HepG2 (cell line): ENCODE data around the gene GCHFR. TPM values are rescaled to one million over a fixed set of nuclear protein-coding genes. Genes with fewer than 3 reads are reported as not detected.

Source experiments
- AGO2 ChIP-seq: fragments of 200-400 bp; formaldehyde crosslinking; optimal IDR thresholded peaks from 2 replicates; pipeline ENCODE3; 2017; ENCODE audit warnings: mild to moderate bottlenecking, low read depth, low read length, moderate library complexity
- CBX2 ChIP-seq, 2 experiments: fragments of 200-600 bp in 1 of 2; sonication (generic); formaldehyde crosslinking in 1 of 2; IDR thresholded peaks; 2 replicates each; pipeline versions ENCODE4 v1.7.0 to v1.8.1; 2018 to 2022; ENCODE audit warnings: low read depth in 2 of 2, low read length in 1 of 2, mild to moderate bottlenecking in 1 of 2, missing genetic modification reagents in 1 of 2
- ETV5 ChIP-seq: IDR thresholded peaks from 2 replicates; pipeline ENCODE4 v1.6.1; 2018; ENCODE audit warnings: missing biosample characterization, missing genetic modification reagents, inconsistent platforms, borderline replicate concordance
- GATAD1 ChIP-seq: IDR thresholded peaks from 2 replicates; pipeline ENCODE4 v1.6.1; 2016; ENCODE audit warnings: missing genetic modification reagents, missing compliant biosample characterization
- GZF1 ChIP-seq: sonication (generic); formaldehyde crosslinking; IDR thresholded peaks from 2 replicates; pipeline ENCODE4 v1.5.1; 2020; ENCODE audit warnings: mild to moderate bottlenecking, missing genetic modification reagents
- HDAC1 ChIP-seq: sonication (generic); formaldehyde crosslinking; IDR thresholded peaks from 2 replicates; pipeline ENCODE4 v1.5.1; 2020; ENCODE audit warnings: mild to moderate bottlenecking, missing genetic modification reagents
- HMGA1 ChIP-seq: sonication (generic); formaldehyde crosslinking; conservative IDR thresholded peaks from 2 replicates; pipeline ENCODE4 v1.4.0; 2020; ENCODE audit warnings: missing genetic modification reagents
- HNRNPL ChIP-seq: fragments of 200-400 bp; formaldehyde crosslinking; IDR thresholded peaks from 2 replicates; pipeline ENCODE4 v1.6.1; 2017; ENCODE audit warnings: mild to moderate bottlenecking, low read depth, low read length
- JUNB ChIP-seq: sonication (generic); formaldehyde crosslinking; IDR thresholded peaks from 2 replicates; pipeline ENCODE4 v1.8.0; 2022; ENCODE audit warnings: missing genetic modification reagents, mild to moderate bottlenecking, borderline replicate concordance
- MIER3 ChIP-seq: IDR thresholded peaks from 2 replicates; pipeline ENCODE4 v1.6.1; 2016; ENCODE audit warnings: missing compliant biosample characterization, borderline replicate concordance
- MTA3 ChIP-seq: sonication (generic); formaldehyde crosslinking; IDR thresholded peaks from 2 replicates; pipeline ENCODE4 v1.4.0; 2020; ENCODE audit warnings: missing genetic modification reagents
- MYC ChIP-seq: sonication (generic); formaldehyde crosslinking; IDR thresholded peaks from 2 replicates; pipeline ENCODE4 v1.9.0; 2021; ENCODE audit warnings: missing genetic modification reagents, borderline replicate concordance
- NFATC3 ChIP-seq: sonication (generic); formaldehyde crosslinking; IDR thresholded peaks from 2 replicates; pipeline ENCODE4 v1.5.1; 2020; ENCODE audit warnings: mild to moderate bottlenecking, missing genetic modification reagents
- PHF8 ChIP-seq: sonication (generic); formaldehyde crosslinking; IDR thresholded peaks from 2 replicates; pipeline ENCODE4 v1.5.0; 2020; ENCODE audit warnings: missing genetic modification reagents
- RARG ChIP-seq: sonication (generic); formaldehyde crosslinking; IDR thresholded peaks from 2 replicates; pipeline ENCODE4 v1.4.0; 2020; ENCODE audit warnings: low read depth, mild to moderate bottlenecking, missing genetic modification reagents
- SP2 ChIP-seq: sonication (generic); formaldehyde crosslinking; IDR thresholded peaks from 2 replicates; pipeline ENCODE4 v1.5.1; 2020; ENCODE audit warnings: mild to moderate bottlenecking, missing genetic modification reagents
- ZFP62 ChIP-seq: sonication (generic); formaldehyde crosslinking; IDR thresholded peaks from 2 replicates; pipeline ENCODE4 v1.4.0; 2020; ENCODE audit warnings: missing genetic modification reagents
- ZNF331 ChIP-seq: sonication (generic); formaldehyde crosslinking; IDR thresholded peaks from 2 replicates; pipeline ENCODE4 v1.4.0; 2020; ENCODE audit warnings: missing genetic modification reagents
- ZNF850 ChIP-seq: sonication (generic); formaldehyde crosslinking; conservative IDR thresholded peaks from 2 replicates; pipeline ENCODE4 v1.9.0; 2021; ENCODE audit warnings: mild to moderate bottlenecking, missing genetic modification reagents
- polyA plus RNA-seq, 8 experiments: library from polyadenylated mRNA; depleted of rRNA in 3 of 8; stranded (reverse) in 7 of 8; unstranded in 1 of 8; fragments of >200 nt; fragmentation: Illumina TruSeq in 4 of 8; extraction: Trizol in 4 of 8; gene quantifications; 2 replicates each; pipeline versions ENCODE4 v1.2.1 to v1.2.3, GENCODE V29; 2011 to 2016; ENCODE audit warnings: low read depth in 4 of 8, missing spikeins in 1 of 8, mixed read lengths in 1 of 8; ENCODE audit not compliant: insufficient read depth in 1 of 8
- total RNA-seq, 5 experiments: library from RNA; depleted of rRNA; stranded (reverse); fragments of >200 nt; fragmentation: Illumina TruSeq; extraction: Trizol; gene quantifications; 2 replicates each; pipeline ENCODE4 v1.2.3, GENCODE V29; 2016; ENCODE audit warnings: low read depth in 1 of 5
- TF ChIP-seq, protein P1 (sequence below): IDR thresholded peaks from 2 replicates; pipeline ENCODE4 v1.6.1; 2016; ENCODE audit warnings: missing compliant biosample characterization, missing genetic modification reagents, borderline replicate concordance
- TF ChIP-seq, protein P2 (sequence below): sonication (generic); formaldehyde crosslinking; IDR thresholded peaks from 2 replicates; pipeline ENCODE4 v1.9.0; 2021; ENCODE audit warnings: missing genetic modification reagents, borderline replicate concordance
- TF ChIP-seq, protein P3 (sequence below): sonication (generic); formaldehyde crosslinking; IDR thresholded peaks from 2 replicates; pipeline ENCODE4 v1.4.0; 2020; ENCODE audit warnings: missing genetic modification reagents
- TF ChIP-seq, protein P4 (sequence below): sonication (generic); formaldehyde crosslinking; IDR thresholded peaks from 2 replicates; pipeline ENCODE4 v1.8.0; 2022; ENCODE audit warnings: mild to moderate bottlenecking, missing genetic modification reagents, moderate library complexity
- TF ChIP-seq, protein P5 (sequence below): IDR thresholded peaks from 2 replicates; pipeline ENCODE4 v1.6.1; 2016; ENCODE audit warnings: low read depth, borderline replicate concordance

The GCHFR gene
- total and polyA plus RNA-seq, 2 of the 13 experiments (the other 11 are each of a cell fraction or from before 2014, with no cell fraction given) = 51.5 to 92.4 TPM

DNA sequence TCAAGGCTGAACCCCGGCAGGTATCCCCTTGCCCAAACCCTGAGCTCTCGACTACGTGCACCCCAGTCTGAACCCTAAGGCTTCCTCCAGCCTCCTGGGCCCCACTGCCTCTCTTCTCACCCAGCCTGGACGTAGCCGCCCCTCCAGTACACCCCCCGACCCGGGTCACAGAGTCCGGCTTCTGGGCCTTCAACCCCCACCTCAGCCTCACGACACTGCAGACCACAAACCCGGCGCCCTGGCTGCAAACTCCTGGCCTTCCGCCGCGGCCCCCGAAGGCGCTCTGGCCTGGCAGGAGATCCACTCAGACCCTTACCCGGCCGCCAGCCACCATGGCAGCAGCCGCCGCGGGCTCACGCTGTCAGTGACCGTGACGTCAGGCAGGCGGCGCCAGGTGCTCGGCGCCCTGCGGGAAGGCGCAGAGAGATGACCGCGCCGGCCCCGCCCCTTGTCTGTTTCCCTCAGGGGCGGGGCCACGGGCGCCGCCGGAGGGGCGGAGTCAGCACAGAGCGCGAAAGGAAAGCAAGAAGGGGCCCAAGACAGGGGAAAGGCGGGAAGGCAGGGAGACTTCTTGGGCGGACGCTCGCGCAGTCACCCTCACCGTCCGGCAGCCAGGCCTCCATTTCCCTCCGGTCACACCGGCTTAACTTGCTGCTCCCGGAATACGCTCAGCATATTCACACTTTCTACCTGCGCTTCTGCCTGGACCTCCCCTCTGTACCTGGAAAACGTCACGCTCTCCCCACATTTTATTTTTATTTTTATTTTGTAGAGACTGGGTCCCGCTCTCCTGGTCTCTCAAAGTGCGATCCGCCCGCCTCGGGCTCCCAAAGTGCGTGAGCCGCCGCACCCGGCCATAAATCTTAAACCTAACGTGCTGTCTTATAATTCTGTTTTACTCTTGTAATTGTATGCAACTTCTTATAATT, 8.7 kb upstream of the GCHFR start, which contains the start of gene RMDN3 (continued):
- TF ChIP-seq MYC (CRISPR knock-in tag) = peak; percentile 76; the same call in 1 of the 2 replicates
- no peak for TF ChIP-seq NFATC3 (CRISPR knock-in tag)
- no peak for TF ChIP-seq MIER3
- peak; percentile 50 for TF ChIP-seq AGO2
- no peak for TF ChIP-seq GZF1
- TF ChIP-seq ZFP62 (CRISPR knock-in tag) = no peak
- no peak for TF ChIP-seq HMGA1 (CRISPR knock-in tag)
- no peak for TF ChIP-seq HNRNPL
- peak; percentile 92 for TF ChIP-seq HDAC1 (CRISPR knock-in tag)
- TF ChIP-seq, protein P1, sequence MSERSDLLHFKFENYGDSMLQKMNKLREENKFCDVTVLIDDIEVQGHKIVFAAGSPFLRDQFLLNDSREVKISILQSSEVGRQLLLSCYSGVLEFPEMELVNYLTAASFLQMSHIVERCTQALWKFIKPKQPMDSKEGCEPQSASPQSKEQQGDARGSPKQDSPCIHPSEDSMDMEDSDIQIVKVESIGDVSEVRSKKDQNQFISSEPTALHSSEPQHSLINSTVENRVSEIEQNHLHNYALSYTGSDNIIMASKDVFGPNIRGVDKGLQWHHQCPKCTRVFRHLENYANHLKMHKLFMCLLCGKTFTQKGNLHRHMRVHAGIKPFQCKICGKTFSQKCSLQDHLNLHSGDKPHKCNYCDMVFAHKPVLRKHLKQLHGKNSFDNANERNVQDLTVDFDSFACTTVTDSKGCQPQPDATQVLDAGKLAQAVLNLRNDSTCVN (CRISPR knock-in tag) = 0 out of 2 replicates have a peak, but pooled peaks have one; percentile 37
- TF ChIP-seq RARG = no peak
- TF ChIP-seq ZNF331 (CRISPR knock-in tag) = peak; percentile 77
- TF ChIP-seq GATAD1 (CRISPR knock-in tag) = peak; percentile 96
- TF ChIP-seq, protein P2, sequence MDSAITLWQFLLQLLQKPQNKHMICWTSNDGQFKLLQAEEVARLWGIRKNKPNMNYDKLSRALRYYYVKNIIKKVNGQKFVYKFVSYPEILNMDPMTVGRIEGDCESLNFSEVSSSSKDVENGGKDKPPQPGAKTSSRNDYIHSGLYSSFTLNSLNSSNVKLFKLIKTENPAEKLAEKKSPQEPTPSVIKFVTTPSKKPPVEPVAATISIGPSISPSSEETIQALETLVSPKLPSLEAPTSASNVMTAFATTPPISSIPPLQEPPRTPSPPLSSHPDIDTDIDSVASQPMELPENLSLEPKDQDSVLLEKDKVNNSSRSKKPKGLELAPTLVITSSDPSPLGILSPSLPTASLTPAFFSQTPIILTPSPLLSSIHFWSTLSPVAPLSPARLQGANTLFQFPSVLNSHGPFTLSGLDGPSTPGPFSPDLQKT (CRISPR knock-in tag) = no peak
- TF ChIP-seq, protein P3, sequence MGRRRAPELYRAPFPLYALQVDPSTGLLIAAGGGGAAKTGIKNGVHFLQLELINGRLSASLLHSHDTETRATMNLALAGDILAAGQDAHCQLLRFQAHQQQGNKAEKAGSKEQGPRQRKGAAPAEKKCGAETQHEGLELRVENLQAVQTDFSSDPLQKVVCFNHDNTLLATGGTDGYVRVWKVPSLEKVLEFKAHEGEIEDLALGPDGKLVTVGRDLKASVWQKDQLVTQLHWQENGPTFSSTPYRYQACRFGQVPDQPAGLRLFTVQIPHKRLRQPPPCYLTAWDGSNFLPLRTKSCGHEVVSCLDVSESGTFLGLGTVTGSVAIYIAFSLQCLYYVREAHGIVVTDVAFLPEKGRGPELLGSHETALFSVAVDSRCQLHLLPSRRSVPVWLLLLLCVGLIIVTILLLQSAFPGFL (CRISPR knock-in tag) = no peak
- TF ChIP-seq, protein P4, sequence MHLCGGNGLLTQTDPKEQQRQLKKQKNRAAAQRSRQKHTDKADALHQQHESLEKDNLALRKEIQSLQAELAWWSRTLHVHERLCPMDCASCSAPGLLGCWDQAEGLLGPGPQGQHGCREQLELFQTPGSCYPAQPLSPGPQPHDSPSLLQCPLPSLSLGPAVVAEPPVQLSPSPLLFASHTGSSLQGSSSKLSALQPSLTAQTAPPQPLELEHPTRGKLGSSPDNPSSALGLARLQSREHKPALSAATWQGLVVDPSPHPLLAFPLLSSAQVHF (CRISPR knock-in tag) = no peak
- TF ChIP-seq, protein P5, sequence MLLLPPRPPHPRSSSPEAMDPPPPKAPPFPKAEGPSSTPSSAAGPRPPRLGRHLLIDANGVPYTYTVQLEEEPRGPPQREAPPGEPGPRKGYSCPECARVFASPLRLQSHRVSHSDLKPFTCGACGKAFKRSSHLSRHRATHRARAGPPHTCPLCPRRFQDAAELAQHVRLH (CRISPR knock-in tag) = 0 out of 2 replicates have a peak, but pooled peaks have one; percentile 21
- peak; percentile 29; the same call in 1 of the 2 replicates for TF ChIP-seq ETV5 (CRISPR knock-in tag)
- 0 out of 2 replicates have a peak, but pooled peaks have one; percentile 87 for TF ChIP-seq ZNF850 (CRISPR knock-in tag)
- no peak for TF ChIP-seq JUNB (CRISPR knock-in tag)
- TF ChIP-seq PHF8 = peak; percentile 91
- peak; percentile 35; the same call in 1 of the 2 replicates for TF ChIP-seq SP2 (CRISPR knock-in tag)
- no peak for TF ChIP-seq MTA3
- TF ChIP-seq CBX2 (IDR thresholded peaks at IDR 0.05; ENCODE audit: low read depth, low read length) = no peak
- no peak for TF ChIP-seq CBX2 (CRISPR knock-in tag; IDR thresholded peaks at IDR 0.05; ENCODE audit: low read depth)
